Measurements from ENCODE around the gene RPL18. TPM values are rescaled to one million over a fixed set of nuclear protein-coding genes. Genes with fewer than 3 reads are reported as not detected.

The RPL18 gene
- total RNA-seq, 1 donor from 2014 or later = 530 TPM

DNA sequence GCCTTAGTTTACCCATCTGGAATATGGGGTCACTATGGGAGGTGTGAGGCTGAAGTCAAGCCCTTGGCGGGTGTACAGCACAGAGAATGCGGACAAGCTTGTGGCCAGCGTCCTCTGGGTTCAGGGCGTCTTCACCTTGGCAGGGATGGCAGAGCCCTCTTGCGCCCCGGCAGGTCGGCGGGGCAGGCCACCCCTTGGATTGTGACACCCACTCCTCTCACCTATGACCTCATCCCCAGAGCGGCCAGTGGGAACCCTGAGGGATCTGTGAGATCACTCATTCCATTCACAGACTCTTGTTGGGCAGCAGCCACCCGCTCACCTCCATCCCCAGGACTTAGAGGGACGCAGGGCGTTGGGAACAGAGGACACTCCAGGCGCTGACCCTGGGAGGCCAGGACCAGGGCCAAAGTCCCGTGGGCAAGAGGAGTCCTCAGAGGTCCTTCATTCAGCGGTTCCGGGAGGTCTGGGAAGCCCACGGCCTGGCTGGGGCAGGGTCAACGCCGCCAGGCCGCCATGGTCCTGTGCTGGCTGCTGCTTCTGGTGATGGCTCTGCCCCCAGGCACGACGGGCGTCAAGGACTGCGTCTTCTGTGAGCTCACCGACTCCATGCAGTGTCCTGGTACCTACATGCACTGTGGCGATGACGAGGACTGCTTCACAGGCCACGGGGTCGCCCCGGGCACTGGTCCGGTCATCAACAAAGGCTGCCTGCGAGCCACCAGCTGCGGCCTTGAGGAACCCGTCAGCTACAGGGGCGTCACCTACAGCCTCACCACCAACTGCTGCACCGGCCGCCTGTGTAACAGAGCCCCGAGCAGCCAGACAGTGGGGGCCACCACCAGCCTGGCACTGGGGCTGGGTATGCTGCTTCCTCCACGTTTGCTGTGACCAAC lies 12.3 kb downstream of the RPL18 start, which contains the start of gene SPACA4:
SPACA4 (plus strand) TSS at position 280 of the 896 bp plus-strand sequence; CDS start at position 517, 237 bp downstream.
- Histone ChIP-seq H3K4me3 (no peak within 1 kb of the TSS), H3K4me1 (no peaks in the 10 kb centered on the region), H3K36me3 (no peaks in the 10 kb centered on the region), H3K9me3 (replicated peaks) (no peaks in the 10 kb centered on the region), H3K27ac (replicated peaks) (no peak within 1 kb of the TSS), H3K27me3 (ENCODE audit: low read depth) (no peaks in the 10 kb centered on the region)
- TF ChIP-seq, protein P1, sequence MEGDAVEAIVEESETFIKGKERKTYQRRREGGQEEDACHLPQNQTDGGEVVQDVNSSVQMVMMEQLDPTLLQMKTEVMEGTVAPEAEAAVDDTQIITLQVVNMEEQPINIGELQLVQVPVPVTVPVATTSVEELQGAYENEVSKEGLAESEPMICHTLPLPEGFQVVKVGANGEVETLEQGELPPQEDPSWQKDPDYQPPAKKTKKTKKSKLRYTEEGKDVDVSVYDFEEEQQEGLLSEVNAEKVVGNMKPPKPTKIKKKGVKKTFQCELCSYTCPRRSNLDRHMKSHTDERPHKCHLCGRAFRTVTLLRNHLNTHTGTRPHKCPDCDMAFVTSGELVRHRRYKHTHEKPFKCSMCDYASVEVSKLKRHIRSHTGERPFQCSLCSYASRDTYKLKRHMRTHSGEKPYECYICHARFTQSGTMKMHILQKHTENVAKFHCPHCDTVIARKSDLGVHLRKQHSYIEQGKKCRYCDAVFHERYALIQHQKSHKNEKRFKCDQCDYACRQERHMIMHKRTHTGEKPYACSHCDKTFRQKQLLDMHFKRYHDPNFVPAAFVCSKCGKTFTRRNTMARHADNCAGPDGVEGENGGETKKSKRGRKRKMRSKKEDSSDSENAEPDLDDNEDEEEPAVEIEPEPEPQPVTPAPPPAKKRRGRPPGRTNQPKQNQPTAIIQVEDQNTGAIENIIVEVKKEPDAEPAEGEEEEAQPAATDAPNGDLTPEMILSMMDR (IDR thresholded peaks at IDR 0.05; ENCODE audit: borderline replicate concordance) = no peak
- intact Hi-C loops (cut with micrococcal nuclease) = no loop called here
- DNase-seq = no peak

DNA sequence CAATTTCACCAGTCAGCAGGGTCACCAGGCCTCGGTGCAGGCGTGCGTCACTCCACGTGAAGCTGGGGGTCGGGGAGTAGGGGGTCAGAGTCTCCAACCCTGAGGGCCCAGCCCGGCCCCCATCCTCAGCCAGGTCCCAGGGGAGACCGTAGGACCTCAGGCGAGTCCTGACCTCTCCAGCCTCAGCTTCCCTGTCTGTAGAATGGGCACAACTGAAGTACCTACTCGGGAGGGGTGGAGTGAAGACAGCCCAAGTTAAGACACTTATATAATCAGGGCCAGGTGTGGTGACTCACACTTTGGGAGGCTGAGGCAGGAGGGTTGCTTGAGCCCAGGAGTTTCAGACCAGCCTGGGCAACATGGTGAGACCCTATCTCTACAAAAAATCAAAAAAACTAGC lies 15.1 kb downstream of the RPL18 start:
- intact Hi-C loops (cut with micrococcal nuclease) = no loop called here
- no peak overlapping the region for H3K27ac ChIP-seq (replicated peaks)
- no peak overlapping the region for H3K4me3 ChIP-seq
- TF ChIP-seq, protein P1 (IDR thresholded peaks at IDR 0.05; ENCODE audit: borderline replicate concordance) = no peak
- no peaks in the 10 kb centered on the region for H3K9me3 ChIP-seq (replicated peaks)
- no peaks in the 10 kb centered on the region for H3K36me3 ChIP-seq
- H3K27me3 ChIP-seq (ENCODE audit: low read depth) = peaks cover 22% of the 10 kb centered on the region
- DNase-seq = no peak
- no peaks in the 10 kb centered on the region for H3K4me1 ChIP-seq

DNA sequence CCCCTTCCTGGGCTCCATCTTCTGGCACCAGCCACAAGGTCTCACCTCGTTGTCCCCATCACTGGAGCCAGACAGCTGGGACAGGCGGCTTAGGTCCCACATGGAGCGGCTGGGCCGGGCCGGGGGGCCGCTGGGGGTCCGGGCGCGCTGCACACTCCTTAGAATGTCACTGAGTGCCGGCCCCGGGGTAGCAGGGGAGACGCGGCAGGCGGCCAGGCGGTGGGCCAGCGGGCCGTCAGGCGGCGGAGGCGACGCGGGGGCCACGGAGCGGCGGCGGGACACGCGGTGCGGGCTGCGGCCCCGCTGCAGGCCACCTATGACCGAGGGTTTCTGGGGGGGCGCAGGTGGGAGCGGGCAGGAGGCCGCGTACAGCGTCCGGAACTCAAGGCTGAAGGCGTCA lies 15.5 kb downstream of the RPL18 start:
- H3K9me3 ChIP-seq (replicated peaks) = no peaks in the 10 kb centered on the region
- intact Hi-C loops (cut with micrococcal nuclease) = no loop called here
- peaks cover 27% of the 10 kb centered on the region for H3K27me3 ChIP-seq (ENCODE audit: low read depth)
- no peak overlapping the region for H3K4me3 ChIP-seq
- no peaks in the 10 kb centered on the region for H3K36me3 ChIP-seq
- TF ChIP-seq, protein P1 (IDR thresholded peaks at IDR 0.05; ENCODE audit: borderline replicate concordance) = no peak
- DNase-seq = no peak
- no peaks in the 10 kb centered on the region for H3K4me1 ChIP-seq
- no peak overlapping the region for H3K27ac ChIP-seq (replicated peaks)

DNA sequence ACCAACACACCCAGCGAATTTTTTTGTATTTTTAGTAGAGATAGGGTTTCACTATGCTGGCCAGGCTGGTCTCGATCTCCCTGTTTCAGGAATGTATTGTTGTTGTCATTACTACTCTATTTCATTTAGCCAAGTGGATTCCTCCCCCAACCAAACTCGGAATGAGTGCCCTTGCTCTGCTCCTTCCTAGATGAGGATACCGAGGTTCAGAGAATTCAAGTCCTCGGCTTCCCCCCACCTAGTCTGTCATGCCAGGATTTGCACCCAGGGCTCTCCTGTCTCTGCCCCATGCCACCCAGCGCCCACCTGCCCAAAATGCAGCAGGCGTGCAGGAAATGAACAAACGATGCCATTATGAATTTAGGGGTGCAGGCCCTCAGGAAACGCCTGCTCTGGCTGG lies 16.0 kb downstream of the RPL18 start:
- no peak for DNase-seq
- intact Hi-C loops (cut with micrococcal nuclease) = no loop called here
- H3K36me3 ChIP-seq = no peaks in the 10 kb centered on the region
- no peaks in the 10 kb centered on the region for H3K9me3 ChIP-seq (replicated peaks)
- H3K4me3 ChIP-seq = no peak overlapping the region
- no peak overlapping the region for H3K27ac ChIP-seq (replicated peaks)
- TF ChIP-seq, protein P1 (IDR thresholded peaks at IDR 0.05; ENCODE audit: borderline replicate concordance) = no peak
- H3K27me3 ChIP-seq (ENCODE audit: low read depth) = peaks cover 31% of the 10 kb centered on the region
- no peaks in the 10 kb centered on the region for H3K4me1 ChIP-seq

DNA sequence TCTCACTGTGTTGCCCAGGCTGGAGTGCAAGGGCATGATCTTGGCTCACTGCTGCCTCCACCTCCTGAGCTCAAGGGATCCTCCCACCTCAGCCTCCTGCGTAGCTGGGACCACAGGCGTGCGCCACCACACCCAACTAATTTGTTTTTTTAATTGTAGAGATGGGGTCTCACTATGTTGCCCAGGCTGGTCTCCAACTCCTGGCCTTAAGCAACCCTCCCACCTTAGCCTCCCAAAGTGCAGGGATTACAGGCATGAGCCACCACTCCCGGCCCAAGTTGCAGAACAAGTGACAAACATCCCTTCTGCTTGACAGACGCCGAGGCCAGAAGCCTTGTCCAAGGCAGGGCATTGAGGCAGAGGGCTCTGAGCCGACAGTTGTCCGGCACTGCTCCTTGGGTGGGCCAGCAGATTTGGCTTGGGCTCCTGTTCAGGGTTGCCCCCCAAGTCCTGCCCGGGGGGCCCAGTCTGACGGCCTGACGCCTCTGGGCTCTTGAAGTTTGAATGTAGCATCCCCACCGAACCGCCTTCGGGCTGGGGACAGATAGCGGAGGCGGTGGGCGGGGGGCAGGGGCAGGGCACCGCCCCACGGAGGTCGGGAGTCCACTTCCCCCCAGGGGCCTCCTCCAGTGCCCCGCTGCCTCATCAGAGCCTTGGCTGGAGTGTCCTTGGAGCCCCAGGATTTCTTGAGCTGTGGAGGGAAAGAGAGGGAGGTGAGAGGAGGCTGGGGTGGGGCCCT lies 18.1 kb downstream of the RPL18 start:
- no peak for DNase-seq
- Histone ChIP-seq H3K4me1 (no peaks in the 10 kb centered on the region), H3K4me3 (no peak overlapping the region), H3K27ac (replicated peaks) (no peak overlapping the region), H3K27me3 (ENCODE audit: low read depth) (peaks cover 35% of the 10 kb centered on the region), H3K9me3 (replicated peaks) (no peaks in the 10 kb centered on the region), H3K36me3 (no peaks in the 10 kb centered on the region)
- TF ChIP-seq, protein P1 (IDR thresholded peaks at IDR 0.05; ENCODE audit: borderline replicate concordance) = no peak
- intact Hi-C loops (cut with micrococcal nuclease) = no loop called here

Measured in left ventricle myocardium inferior (tissue), 1 donor.